Activated naive CD8-positive, alpha-beta T cell treated with anti-CD3 and anti-CD28 coated beads for 36 hours (primary cell): ENCODE measurements around the gene SRI. TPM values are rescaled to one million over a fixed set of nuclear protein-coding genes. Genes with fewer than 3 reads are reported as not detected.

Experiments used
- DNase-seq: peaks from one replicate; pipeline ENCODE4 v3.0.0; 2021
- H3K27ac Mint-ChIP-seq: one replicate; pipeline ENCODE4 v1.8.0; 2022; ENCODE audit warnings: mild to moderate bottlenecking, moderate library complexity, mixed read lengths
- H3K27me3 Mint-ChIP-seq: one replicate; pipeline ENCODE4 v1.8.0; 2022; ENCODE audit warnings: mild to moderate bottlenecking, mixed read lengths
- H3K36me3 Mint-ChIP-seq: one replicate; pipeline ENCODE4 v1.8.0; 2021; ENCODE audit warnings: mild to moderate bottlenecking, mixed read lengths
- H3K4me1 Mint-ChIP-seq: one replicate; pipeline ENCODE4 v1.8.0; 2021; ENCODE audit warnings: mixed read lengths
- H3K4me3 Mint-ChIP-seq: one replicate; pipeline ENCODE4 v1.8.0; 2022; ENCODE audit warnings: mild to moderate bottlenecking, moderate library complexity, mixed read lengths
- H3K9me3 Mint-ChIP-seq: one replicate; pipeline ENCODE4 v1.8.0; 2022; ENCODE audit warnings: mixed read lengths
- total RNA-seq, 2 experiments: library from RNA; stranded (reverse); gene quantifications; one replicate each; pipeline ENCODE4 v1.2.3, GENCODE V29; 2021

Gene SRI
- total RNA-seq, 2 experiments from 2014 or later, result 201 to 206 TPM

GRCh38 chr7:88243345-88243909 lies 23.6 kb upstream of the SRI start:
- no peak overlapping the region for H3K27ac Mint-ChIP-seq
- H3K9me3 Mint-ChIP-seq, result no peaks in the 10 kb centered on the region
- no peak for DNase-seq
- H3K36me3 Mint-ChIP-seq, result no peaks in the 10 kb centered on the region
- no peaks in the 10 kb centered on the region for H3K4me1 Mint-ChIP-seq
- peaks cover 22% of the 10 kb centered on the region for H3K27me3 Mint-ChIP-seq
- no peak overlapping the region for H3K4me3 Mint-ChIP-seq

- H3K4me3 Mint-ChIP-seq, result no peak overlapping the region
- H3K9me3 Mint-ChIP-seq, result no peaks in the 10 kb centered on the region
- H3K36me3 Mint-ChIP-seq, result no peaks in the 10 kb centered on the region
- no peaks in the 10 kb centered on the region for H3K4me1 Mint-ChIP-seq
- no peak overlapping the region for H3K27ac Mint-ChIP-seq
- H3K27me3 Mint-ChIP-seq, result peaks cover 13% of the 10 kb centered on the region
- DNase-seq, result no peak
These were observed 20.0 kb upstream of the SRI start for GRCh38 chr7:88239852-88240251.

GRCh38 chr7:88233828-88234227 lies 14.0 kb upstream of the SRI start:
- H3K27ac Mint-ChIP-seq, result no peak overlapping the region
- peaks cover 8% of the 10 kb centered on the region for H3K27me3 Mint-ChIP-seq
- H3K9me3 Mint-ChIP-seq, result no peaks in the 10 kb centered on the region
- no peak for DNase-seq
- no peaks in the 10 kb centered on the region for H3K4me1 Mint-ChIP-seq
- H3K36me3 Mint-ChIP-seq, result peaks cover 2% of the 10 kb centered on the region
- H3K4me3 Mint-ChIP-seq, result no peak overlapping the region

- no peak overlapping the region for H3K4me3 Mint-ChIP-seq
- peaks cover 2% of the 10 kb centered on the region for H3K36me3 Mint-ChIP-seq
- H3K4me1 Mint-ChIP-seq, result no peaks in the 10 kb centered on the region
- H3K27ac Mint-ChIP-seq, result no peak overlapping the region
- no peak for DNase-seq
- H3K27me3 Mint-ChIP-seq, result peaks cover 12% of the 10 kb centered on the region
- H3K9me3 Mint-ChIP-seq, result peaks cover 4% of the 10 kb centered on the region
These were observed 10.8 kb upstream of the SRI start for GRCh38 chr7:88230646-88231045.

- DNase-seq, result no peak
- H3K36me3 Mint-ChIP-seq, result peaks cover 2% of the 10 kb centered on the region
- H3K4me1 Mint-ChIP-seq, result peaks cover 1% of the 10 kb centered on the region
- peaks cover 5% of the 10 kb centered on the region for H3K27me3 Mint-ChIP-seq
- peaks cover 4% of the 10 kb centered on the region for H3K9me3 Mint-ChIP-seq
- H3K27ac Mint-ChIP-seq, result no peak overlapping the region
- H3K4me3 Mint-ChIP-seq, result no peak overlapping the region
These were observed 9.6 kb upstream of the SRI start for GRCh38 chr7:88229302-88229995.

GRCh38 chr7:88226886-88227516 lies 7.2 kb upstream of the SRI start:
- Mint-ChIP-seq H3K27me3 (peaks cover 5% of the 10 kb centered on the region), H3K27ac (no peak overlapping the region), H3K4me3 (no peak overlapping the region), H3K9me3 (peaks cover 4% of the 10 kb centered on the region), H3K4me1 (peaks cover 2% of the 10 kb centered on the region), H3K36me3 (peaks cover 2% of the 10 kb centered on the region)
- DNase-seq, result no peak

GRCh38 chr7:88226201-88226600 lies 6.4 kb upstream of the SRI start:
- H3K4me1 Mint-ChIP-seq, result peaks cover 3% of the 10 kb centered on the region
- H3K27me3 Mint-ChIP-seq, result peaks cover 5% of the 10 kb centered on the region
- no peak for DNase-seq
- H3K9me3 Mint-ChIP-seq, result peaks cover 4% of the 10 kb centered on the region
- H3K4me3 Mint-ChIP-seq, result no peak overlapping the region
- H3K27ac Mint-ChIP-seq, result no peak overlapping the region
- H3K36me3 Mint-ChIP-seq, result peaks cover 2% of the 10 kb centered on the region

GRCh38 chr7:88224601-88225275 lies 4.9 kb upstream of the SRI start:
- Mint-ChIP-seq H3K36me3 (no peaks in the 10 kb centered on the region), H3K9me3 (peaks cover 4% of the 10 kb centered on the region), H3K4me1 (peaks cover 8% of the 10 kb centered on the region), H3K27ac (no peak overlapping the region), H3K4me3 (no peak overlapping the region), H3K27me3 (peaks cover 5% of the 10 kb centered on the region)
- DNase-seq, result no peak

- no peak for DNase-seq
- Mint-ChIP-seq H3K36me3 (peaks cover 7% of the 10 kb centered on the region), H3K4me1 (peaks cover 11% of the 10 kb centered on the region), H3K27me3 (no peaks in the 10 kb centered on the region), H3K27ac (no peak overlapping the region), H3K9me3 (no peaks in the 10 kb centered on the region), H3K4me3 (no peak overlapping the region)
These were observed 3.4 kb upstream of the SRI start for GRCh38 chr7:88223265-88223664.

GRCh38 chr7:88218836-88219605 lies 817 bp downstream of the SRI start:
- peak overlapping the region; percentile 99 for H3K4me3 Mint-ChIP-seq
- H3K27ac Mint-ChIP-seq, result peak overlapping the region; percentile 94
- peaks cover 29% of the 10 kb centered on the region for H3K4me1 Mint-ChIP-seq
- peaks cover 23% of the 10 kb centered on the region for H3K36me3 Mint-ChIP-seq
- no peaks in the 10 kb centered on the region for H3K27me3 Mint-ChIP-seq
- H3K9me3 Mint-ChIP-seq, result no peaks in the 10 kb centered on the region
- DNase-seq, result peak; percentile 26

- H3K36me3 Mint-ChIP-seq, result peaks cover 29% of the 10 kb centered on the region
- peak overlapping the region; percentile 94 for H3K27ac Mint-ChIP-seq
- H3K27me3 Mint-ChIP-seq, result no peaks in the 10 kb centered on the region
- DNase-seq, result no peak
- peak overlapping the region; percentile 99 for H3K4me3 Mint-ChIP-seq
- peaks cover 31% of the 10 kb centered on the region for H3K4me1 Mint-ChIP-seq
- no peaks in the 10 kb centered on the region for H3K9me3 Mint-ChIP-seq
These were observed 1.5 kb downstream of the SRI start for GRCh38 chr7:88218429-88218745.

GRCh38 chr7:88217675-88218428 lies 2.0 kb downstream of the SRI start:
- no peaks in the 10 kb centered on the region for H3K9me3 Mint-ChIP-seq
- H3K4me1 Mint-ChIP-seq, result peaks cover 36% of the 10 kb centered on the region
- peak overlapping the region; percentile 54 for H3K27ac Mint-ChIP-seq
- H3K27me3 Mint-ChIP-seq, result no peaks in the 10 kb centered on the region
- peak overlapping the region; percentile 99 for H3K4me3 Mint-ChIP-seq
- peaks cover 34% of the 10 kb centered on the region for H3K36me3 Mint-ChIP-seq
- no peak for DNase-seq

GRCh38 chr7:88216276-88216675 lies 3.6 kb downstream of the SRI start:
- H3K4me3 Mint-ChIP-seq, result no peak overlapping the region
- no peaks in the 10 kb centered on the region for H3K9me3 Mint-ChIP-seq
- H3K4me1 Mint-ChIP-seq, result peaks cover 38% of the 10 kb centered on the region
- no peak overlapping the region for H3K27ac Mint-ChIP-seq
- no peak for DNase-seq
- H3K27me3 Mint-ChIP-seq, result no peaks in the 10 kb centered on the region
- peaks cover 34% of the 10 kb centered on the region for H3K36me3 Mint-ChIP-seq

- H3K4me3 Mint-ChIP-seq, result no peak overlapping the region
- peaks cover 34% of the 10 kb centered on the region for H3K36me3 Mint-ChIP-seq
- H3K27ac Mint-ChIP-seq, result no peak overlapping the region
- peaks cover 33% of the 10 kb centered on the region for H3K4me1 Mint-ChIP-seq
- no peaks in the 10 kb centered on the region for H3K9me3 Mint-ChIP-seq
- no peaks in the 10 kb centered on the region for H3K27me3 Mint-ChIP-seq
- no peak for DNase-seq
These were observed 4.5 kb downstream of the SRI start for GRCh38 chr7:88215295-88215694.
